GM23338 (cell line): ENCODE data around the gene RNU6-7. TPM values are rescaled to one million over a fixed set of nuclear protein-coding genes. Genes with fewer than 3 reads are reported as not detected.
A peak's percentile ranks its signal among the peaks of the same experiment; 100 is the strongest.

Source experiments
- ATAC-seq: fragments of 200-7000 bp; cut with Tn5 transposase; 3 replicates; pipeline ENCODE4 v1.9.1; 2020
- DNase-seq: peaks from one replicate; pipeline ENCODE4 v3.0.0-alpha.2; 2015; ENCODE audit warnings: low spot score
- H2AFZ ChIP-seq: fragments of 200-600 bp; sonication (generic); 2 replicates; pipeline ENCODE4 v1.8.0; 2016; ENCODE audit warnings: antibody characterized with exemption, mild to moderate bottlenecking, moderate library complexity
- H3F3A ChIP-seq: fragments of 200-600 bp; sonication (generic); replicated peaks from 2 replicates; pipeline ENCODE4 v1.8.0; 2017; ENCODE audit warnings: antibody characterized with exemption, mixed run types, low read depth
- H3K27ac ChIP-seq: fragments of 200-600 bp; sonication (generic); 2 replicates; pipeline ENCODE4 v1.6.1; 2016; ENCODE audit warnings: low read depth
- H3K27me3 ChIP-seq: fragments of 200-600 bp; sonication (generic); 2 replicates; pipeline ENCODE4 v1.8.0; 2016; ENCODE audit warnings: mild to moderate bottlenecking, mixed run types, moderate library complexity; ENCODE audit not compliant: insufficient read depth
- H3K36me3 ChIP-seq: fragments of 200-600 bp; sonication (generic); 2 replicates; pipeline ENCODE4 v1.8.0; 2016; ENCODE audit warnings: mild to moderate bottlenecking; ENCODE audit not compliant: insufficient read depth
- H3K4me1 ChIP-seq: fragments of 200-600 bp; sonication (generic); 2 replicates; pipeline ENCODE4 v1.8.0; 2016; ENCODE audit warnings: mild to moderate bottlenecking, moderate library complexity; ENCODE audit not compliant: insufficient read depth
- H3K4me2 ChIP-seq: fragments of 200-600 bp; sonication (generic); 2 replicates; pipeline ENCODE4 v1.7.1; 2017; ENCODE audit warnings: mixed run types
- H3K4me3 ChIP-seq: fragments of 200-600 bp; sonication (generic); 2 replicates; pipeline ENCODE4 v1.6.1; 2016; ENCODE audit warnings: mixed run types
- H3K79me2 ChIP-seq: fragments of 200-600 bp; sonication (generic); replicated peaks from 2 replicates; pipeline ENCODE4 v1.8.0; 2017; ENCODE audit warnings: mild to moderate bottlenecking; ENCODE audit not compliant: insufficient read depth
- H3K9me2 ChIP-seq: fragments of 200-600 bp; sonication (generic); 2 replicates; pipeline ENCODE4 v1.8.0; 2017; ENCODE audit not compliant: insufficient read depth
- H4K20me1 ChIP-seq: fragments of 200-600 bp; sonication (generic); replicated peaks from 2 replicates; pipeline ENCODE4 v1.8.0; 2017; ENCODE audit warnings: mild to moderate bottlenecking; ENCODE audit not compliant: insufficient read depth
- H3K27ac Mint-ChIP-seq: 2 replicates; pipeline ENCODE4 v1.8.0; 2020; ENCODE audit warnings: inconsistent platforms, mild to moderate bottlenecking, moderate library complexity, mixed read lengths
- H3K27me3 Mint-ChIP-seq: 3 replicates; pipeline ENCODE4 v1.8.0; 2022; ENCODE audit warnings: low read depth, mild to moderate bottlenecking, moderate library complexity, mixed read lengths, inconsistent platforms; ENCODE audit not compliant: insufficient read depth, poor library complexity
- H3K36me3 Mint-ChIP-seq: 3 replicates; pipeline ENCODE4 v1.8.0; 2021; ENCODE audit warnings: low read depth, mild to moderate bottlenecking, inconsistent platforms, moderate library complexity, mixed read lengths
- H3K4me1 Mint-ChIP-seq: 3 replicates; pipeline ENCODE4 v1.8.0; 2020; ENCODE audit warnings: mild to moderate bottlenecking, inconsistent platforms, mixed read lengths
- H3K4me3 Mint-ChIP-seq: 3 replicates; pipeline ENCODE4 v1.8.0; 2021; ENCODE audit warnings: moderate library complexity, mild to moderate bottlenecking, inconsistent platforms, mixed read lengths
- H3K9me3 Mint-ChIP-seq: 3 replicates; pipeline ENCODE4 v1.8.0; 2020; ENCODE audit warnings: moderate library complexity, mild to moderate bottlenecking, inconsistent platforms, mixed read lengths
- CREB1 ChIP-seq: fragments of 250-450 bp; sonication (Bioruptor Pico); IDR thresholded peaks from 2 replicates; pipeline ENCODE4 v1.5.0; 2020; ENCODE audit warnings: low read depth, mild to moderate bottlenecking, moderate library complexity
- JUNB ChIP-seq: IDR thresholded peaks from one replicate; pipeline ENCODE4 v1.6.1; 2016; ENCODE audit warnings: antibody characterized with exemption; ENCODE audit not compliant: unreplicated experiment
- POLR2AphosphoS5 ChIP-seq: IDR thresholded peaks from 2 replicates; pipeline ENCODE4 v1.6.1; 2016; ENCODE audit warnings: antibody characterized with exemption, low read depth
- REST ChIP-seq: IDR thresholded peaks from one replicate; pipeline ENCODE4 v1.6.1; 2018; ENCODE audit warnings: antibody characterized with exemption; ENCODE audit not compliant: unreplicated experiment
- ZNF114 ChIP-seq: fragments of 250-450 bp; sonication (Bioruptor Pico); IDR thresholded peaks from 2 replicates; pipeline ENCODE4 v1.5.0; 2020; ENCODE audit warnings: mild to moderate bottlenecking, moderate library complexity
- ZNF331 ChIP-seq: fragments of 250-450 bp; sonication (Bioruptor Pico); IDR thresholded peaks from 2 replicates; pipeline ENCODE4 v1.5.0; 2020; ENCODE audit warnings: low read depth, mild to moderate bottlenecking, moderate library complexity
- polyA plus RNA-seq: library from polyadenylated mRNA; unstranded; fragments of >200 nt; fragmentation: Nextera tagmentation; extraction: Ambion mirVana; gene quantifications from 2 replicates; pipeline ENCODE4 v1.2.1, GENCODE V29; 2016
- total RNA-seq: library from RNA; depleted of rRNA; stranded (reverse); fragments of >200 nt; shearing (Covaris generic); gene quantifications from 2 replicates; pipeline ENCODE4 v1.2.3, GENCODE V29; 2014

RNU6-7 gene
- total and polyA plus RNA-seq, 2 experiments from 2014 or later: 39.1 TPM; not detected in 1

- Histone ChIP-seq H4K20me1 (no peaks in the 10 kb centered on the region), H3F3A (no peaks in the 10 kb centered on the region), H3K9me2 (no peaks in the 10 kb centered on the region), H3K4me1 (no peaks in the 10 kb centered on the region), H3K79me2 (no peaks in the 10 kb centered on the region), H3K4me3 (peak overlapping the region; percentile 67), H2AFZ (peak overlapping the region; percentile 97), H3K36me3 (no peaks in the 10 kb centered on the region), H3K27me3 (peaks cover 7% of the 10 kb centered on the region; the same call in 1 of the 2 replicates), H3K27ac (peak overlapping the region; percentile 53; the same call in 1 of the 2 replicates), H3K4me2 (peak overlapping the region; percentile 89)
- Mint-ChIP-seq H3K27me3 (peaks cover 15% of the 10 kb centered on the region), H3K27ac (peak overlapping the region; percentile 97), H3K9me3 (no peaks in the 10 kb centered on the region), H3K36me3 (no peaks in the 10 kb centered on the region), H3K4me1 (peaks cover 12% of the 10 kb centered on the region), H3K4me3 (peak overlapping the region; percentile 90)
- DNase-seq: peak; percentile 98
- ATAC-seq: peak; percentile 81
- TF ChIP-seq ZNF114 (no peak), REST (peak; percentile 64), ZNF331 (CRISPR knock-in tag) (no peak), CREB1 (CRISPR knock-in tag) (no peak)
Observed at GRCh38 chr14:32201193-32201815, 541 bp upstream of the RNU6-7 start.

DNA sequence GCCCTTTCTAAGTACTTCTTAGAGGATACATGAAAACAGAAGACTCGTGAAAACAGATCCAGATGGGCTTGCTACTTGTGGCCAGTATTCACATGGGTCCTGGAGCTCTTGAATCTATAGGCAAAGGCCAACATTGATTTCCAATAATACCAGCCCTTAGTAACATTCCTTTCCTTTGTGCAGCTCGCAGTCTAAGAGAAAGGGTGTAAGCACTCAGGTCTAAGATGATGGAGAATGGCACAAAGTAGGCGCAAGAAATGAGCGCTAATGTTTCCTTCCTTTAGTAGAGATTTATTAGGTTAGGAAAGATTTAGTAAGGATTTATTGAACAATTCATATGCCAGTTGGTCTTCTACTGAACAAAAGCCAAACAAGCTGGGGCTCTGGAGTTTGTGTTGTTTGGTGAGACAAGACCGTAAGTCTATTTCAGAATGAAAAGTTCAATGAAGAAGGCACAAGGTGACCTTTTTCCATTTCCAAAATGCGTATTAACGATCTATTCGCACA is 699 bp downstream of the RNU6-7 start:
- Histone ChIP-seq H3K9me2 (no peaks in the 10 kb centered on the region), H3K4me1 (no peaks in the 10 kb centered on the region), H3K79me2 (no peaks in the 10 kb centered on the region), H3K4me2 (peak overlapping the region; percentile 89), H3K4me3 (peak overlapping the region; percentile 67), H3K27ac (no peak overlapping the region), H3K36me3 (no peaks in the 10 kb centered on the region), H3K27me3 (peaks cover 7% of the 10 kb centered on the region; the same call in 1 of the 2 replicates), H3F3A (no peaks in the 10 kb centered on the region), H4K20me1 (no peaks in the 10 kb centered on the region), H2AFZ (peak overlapping the region; percentile 97)
- peaks cover 17% of the 10 kb centered on the region for H3K4me1 Mint-ChIP-seq
- DNase-seq (peak; percentile 28), ATAC-seq (peak; percentile 3; the same call in 2 of the 3 replicates)
- no peaks in the 10 kb centered on the region for H3K36me3 Mint-ChIP-seq
- H3K27me3 Mint-ChIP-seq: peaks cover 15% of the 10 kb centered on the region
- peak overlapping the region; percentile 100 for H3K27ac Mint-ChIP-seq
- TF ChIP-seq JUNB (no peak), POLR2AphosphoS5 (no peak), REST (no peak)
- H3K4me3 Mint-ChIP-seq: peak overlapping the region; percentile 90
- H3K9me3 Mint-ChIP-seq: no peaks in the 10 kb centered on the region
